Activated T-cell treated with anti-CD3 and anti-CD28 coated beads, Interleukin-2, amount 50 U/mL, for 24 hours (primary cell): ENCODE results near the gene FAM107B.

Experiments used
- DNase-seq: peaks from one replicate; pipeline ENCODE4 v3.0.0-alpha.2; 2020
- H3K27ac Mint-ChIP-seq: 2 replicates; pipeline ENCODE4 v1.8.0; 2020; ENCODE audit warnings: mild to moderate bottlenecking, mixed read lengths
- H3K27me3 Mint-ChIP-seq: 2 replicates; pipeline ENCODE4 v1.8.0; 2020; ENCODE audit warnings: mixed read lengths
- H3K36me3 Mint-ChIP-seq: 2 replicates; pipeline ENCODE4 v1.8.0; 2020; ENCODE audit warnings: low read depth, mixed read lengths
- H3K4me1 Mint-ChIP-seq: 2 replicates; pipeline ENCODE4 v1.8.0; 2020; ENCODE audit warnings: low read depth, mixed read lengths
- H3K4me3 Mint-ChIP-seq: 2 replicates; pipeline ENCODE4 v1.8.0; 2020; ENCODE audit warnings: mild to moderate bottlenecking, moderate library complexity, mixed read lengths
- H3K9me3 Mint-ChIP-seq: 2 replicates; pipeline ENCODE4 v1.8.0; 2020; ENCODE audit warnings: mixed read lengths

Gene FAM107B

GRCh38 chr10:14553448-14553847 lies 221.2 kb downstream of the FAM107B start:
- no peak overlapping the region for H3K4me3 Mint-ChIP-seq
- H3K27ac Mint-ChIP-seq, result peak overlapping the region; percentile 85
- DNase-seq, result no peak
- H3K4me1 Mint-ChIP-seq, result peaks cover 97% of the 10 kb centered on the region
- H3K27me3 Mint-ChIP-seq, result no peaks in the 10 kb centered on the region
- H3K36me3 Mint-ChIP-seq, result peaks cover 81% of the 10 kb centered on the region
- no peaks in the 10 kb centered on the region for H3K9me3 Mint-ChIP-seq

DNA sequence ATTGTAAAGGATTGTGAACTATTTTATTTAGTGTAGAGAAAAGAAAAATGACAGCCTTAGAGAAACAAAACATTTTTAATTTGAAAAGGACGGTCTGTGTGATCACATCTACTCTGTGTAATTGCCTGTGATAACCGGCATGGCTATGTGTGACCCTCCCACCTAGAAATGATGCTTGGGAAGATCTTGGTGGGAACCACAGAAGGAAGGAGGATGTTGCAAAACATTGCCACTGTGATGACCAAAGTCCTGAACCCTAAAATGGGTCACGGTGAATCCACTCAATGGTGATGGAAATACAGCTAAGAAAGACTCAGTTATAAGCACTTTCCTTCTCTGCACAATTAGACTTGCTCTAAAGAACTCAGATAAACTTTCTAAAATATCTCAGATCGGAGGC lies 222.7 kb downstream of the FAM107B start:
- no peaks in the 10 kb centered on the region for H3K9me3 Mint-ChIP-seq
- peak overlapping the region; percentile 79 for H3K27ac Mint-ChIP-seq
- H3K36me3 Mint-ChIP-seq, result peaks cover 85% of the 10 kb centered on the region
- H3K4me1 Mint-ChIP-seq, result peaks cover 95% of the 10 kb centered on the region
- DNase-seq, result no peak
- no peaks in the 10 kb centered on the region for H3K27me3 Mint-ChIP-seq
- H3K4me3 Mint-ChIP-seq, result no peak overlapping the region

DNA sequence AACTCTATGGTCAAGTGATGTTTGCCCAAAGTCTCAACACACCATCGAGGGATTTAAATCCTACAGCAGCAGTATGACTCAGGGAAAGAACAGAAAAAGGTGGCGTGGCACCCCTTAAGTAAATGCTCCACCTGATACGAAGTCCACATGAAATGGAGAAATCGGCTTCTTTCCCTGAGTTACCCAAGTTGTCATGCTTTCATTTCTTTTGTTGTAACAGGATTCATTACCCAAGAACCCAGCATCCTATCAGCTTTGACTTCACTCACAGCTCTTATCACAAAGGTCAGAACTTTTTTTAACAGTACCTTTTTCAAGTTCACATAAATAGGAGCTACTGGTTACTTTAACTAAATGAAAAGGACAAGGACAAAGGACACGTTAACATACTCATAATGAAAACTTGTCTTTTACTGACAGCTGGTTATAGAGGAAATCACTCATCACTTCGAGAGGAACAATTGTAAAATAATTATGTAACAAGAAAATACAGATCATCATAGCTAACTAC lies 224.2 kb downstream of the FAM107B start:
- H3K4me1 Mint-ChIP-seq, result peaks cover 94% of the 10 kb centered on the region
- no peaks in the 10 kb centered on the region for H3K27me3 Mint-ChIP-seq
- H3K4me3 Mint-ChIP-seq, result no peak overlapping the region
- peak overlapping the region; percentile 87 for H3K27ac Mint-ChIP-seq
- no peak for DNase-seq
- H3K9me3 Mint-ChIP-seq, result no peaks in the 10 kb centered on the region
- H3K36me3 Mint-ChIP-seq, result peaks cover 84% of the 10 kb centered on the region

DNA sequence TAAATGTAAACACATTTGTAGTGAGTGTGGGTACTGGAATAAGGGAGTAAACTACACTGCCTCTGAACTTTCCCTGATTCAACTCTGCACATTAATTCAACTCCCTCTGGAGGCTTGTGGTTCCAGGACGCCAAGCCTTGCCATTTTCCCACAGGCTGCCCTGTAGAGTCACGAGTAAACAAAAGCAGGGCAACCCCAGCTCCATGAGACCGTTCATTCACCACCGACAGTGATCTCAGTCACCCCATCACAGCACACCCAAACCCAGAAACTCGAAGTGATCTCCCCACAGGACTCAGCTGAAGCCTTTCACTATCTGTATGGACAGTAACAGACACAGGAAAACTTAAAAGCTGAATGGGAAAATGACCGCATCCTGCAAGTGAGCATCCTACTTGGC lies 225.2 kb downstream of the FAM107B start:
- Mint-ChIP-seq H3K36me3 (peaks cover 82% of the 10 kb centered on the region), H3K4me3 (no peak overlapping the region), H3K27ac (peak overlapping the region; percentile 87), H3K9me3 (no peaks in the 10 kb centered on the region), H3K4me1 (peaks cover 96% of the 10 kb centered on the region), H3K27me3 (no peaks in the 10 kb centered on the region)
- DNase-seq, result no peak

DNA sequence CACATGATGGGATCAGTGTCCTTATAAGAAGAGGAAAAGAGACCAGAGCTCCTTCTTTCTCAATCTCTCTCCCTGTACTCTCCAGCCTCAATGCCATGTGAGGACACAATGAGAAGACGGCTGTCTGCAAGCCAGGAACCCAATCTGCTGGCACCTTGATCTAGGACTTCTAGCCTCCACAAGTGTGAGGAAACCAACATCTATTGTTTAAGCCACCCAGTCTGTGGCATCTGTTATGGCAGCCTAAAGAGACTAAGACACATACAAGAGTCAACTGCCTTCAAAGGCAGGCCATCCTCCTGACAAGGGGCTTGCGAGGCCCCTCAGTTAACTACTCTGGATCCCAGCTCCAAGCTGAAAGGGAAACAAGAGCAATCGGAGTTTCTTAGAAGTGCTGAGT lies 225.7 kb downstream of the FAM107B start:
- no peak overlapping the region for H3K4me3 Mint-ChIP-seq
- peaks cover 96% of the 10 kb centered on the region for H3K4me1 Mint-ChIP-seq
- H3K36me3 Mint-ChIP-seq, result peaks cover 82% of the 10 kb centered on the region
- H3K27ac Mint-ChIP-seq, result peak overlapping the region; percentile 80
- no peaks in the 10 kb centered on the region for H3K27me3 Mint-ChIP-seq
- DNase-seq, result no peak
- H3K9me3 Mint-ChIP-seq, result no peaks in the 10 kb centered on the region

GRCh38 chr10:14548474-14548873 lies 226.2 kb downstream of the FAM107B start:
- Mint-ChIP-seq H3K9me3 (no peaks in the 10 kb centered on the region), H3K27ac (peak overlapping the region; percentile 80)

DNA sequence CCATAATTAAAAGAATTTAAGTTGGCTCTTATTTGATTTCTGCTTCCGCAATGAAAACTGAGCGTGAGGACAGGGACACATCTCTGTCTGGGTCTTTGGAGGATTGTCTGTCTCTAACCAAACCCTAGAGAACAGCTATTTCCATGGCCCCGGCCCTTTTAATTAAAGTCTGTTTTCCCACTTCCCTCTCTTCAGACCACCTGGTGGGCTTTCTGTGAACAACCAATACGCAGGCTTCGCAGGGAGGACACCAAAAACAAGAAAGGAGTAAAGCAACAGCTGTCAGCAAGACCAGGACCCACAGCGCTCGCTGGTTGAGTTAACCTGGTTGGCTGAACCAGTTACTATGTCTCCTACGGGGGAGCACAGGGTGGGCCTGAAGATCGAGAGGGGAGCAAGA lies 226.9 kb downstream of the FAM107B start:
- no peaks in the 10 kb centered on the region for H3K9me3 Mint-ChIP-seq
- no peaks in the 10 kb centered on the region for H3K27me3 Mint-ChIP-seq
- no peak overlapping the region for H3K4me3 Mint-ChIP-seq
- peak overlapping the region; percentile 80 for H3K27ac Mint-ChIP-seq
- peaks cover 96% of the 10 kb centered on the region for H3K4me1 Mint-ChIP-seq
- H3K36me3 Mint-ChIP-seq, result peaks cover 84% of the 10 kb centered on the region
- DNase-seq, result peak; percentile 31

More at GRCh38 chr10:14548474-14548873, 226.2 kb downstream of the FAM107B start:
- peaks cover 96% of the 10 kb centered on the region for H3K4me1 Mint-ChIP-seq
- H3K27me3 Mint-ChIP-seq, result no peaks in the 10 kb centered on the region
- no peak for DNase-seq
- H3K36me3 Mint-ChIP-seq, result peaks cover 84% of the 10 kb centered on the region
- H3K4me3 Mint-ChIP-seq, result no peak overlapping the region

GRCh38 chr10:14545827-14546226 lies 228.9 kb downstream of the FAM107B start:
- peaks cover 85% of the 10 kb centered on the region for H3K36me3 Mint-ChIP-seq
- peaks cover 94% of the 10 kb centered on the region for H3K4me1 Mint-ChIP-seq
- no peaks in the 10 kb centered on the region for H3K9me3 Mint-ChIP-seq
- H3K27me3 Mint-ChIP-seq, result no peaks in the 10 kb centered on the region
- H3K27ac Mint-ChIP-seq, result peak overlapping the region; percentile 70
- no peak for DNase-seq
- no peak overlapping the region for H3K4me3 Mint-ChIP-seq

DNA sequence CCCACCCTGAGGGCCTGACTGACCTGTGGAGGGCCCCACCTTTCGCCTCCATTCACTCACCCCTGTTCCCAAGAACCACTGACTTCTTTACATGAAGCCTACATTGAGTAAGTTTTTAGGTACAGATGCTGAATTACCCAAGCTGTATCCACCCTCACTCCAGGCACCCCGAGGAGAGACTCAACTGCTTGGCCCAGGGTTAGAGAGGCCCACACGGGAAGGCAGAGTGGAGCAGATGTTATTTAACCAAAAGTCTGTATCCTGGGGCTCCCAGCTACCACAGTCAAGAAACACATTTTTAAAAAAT lies 230.8 kb downstream of the FAM107B start:
- Mint-ChIP-seq H3K36me3 (peaks cover 85% of the 10 kb centered on the region), H3K9me3 (no peaks in the 10 kb centered on the region), H3K27me3 (no peaks in the 10 kb centered on the region), H3K27ac (peak overlapping the region; percentile 96), H3K4me1 (peaks cover 94% of the 10 kb centered on the region), H3K4me3 (peak overlapping the region; percentile 69)
- DNase-seq, result no peak

DNA sequence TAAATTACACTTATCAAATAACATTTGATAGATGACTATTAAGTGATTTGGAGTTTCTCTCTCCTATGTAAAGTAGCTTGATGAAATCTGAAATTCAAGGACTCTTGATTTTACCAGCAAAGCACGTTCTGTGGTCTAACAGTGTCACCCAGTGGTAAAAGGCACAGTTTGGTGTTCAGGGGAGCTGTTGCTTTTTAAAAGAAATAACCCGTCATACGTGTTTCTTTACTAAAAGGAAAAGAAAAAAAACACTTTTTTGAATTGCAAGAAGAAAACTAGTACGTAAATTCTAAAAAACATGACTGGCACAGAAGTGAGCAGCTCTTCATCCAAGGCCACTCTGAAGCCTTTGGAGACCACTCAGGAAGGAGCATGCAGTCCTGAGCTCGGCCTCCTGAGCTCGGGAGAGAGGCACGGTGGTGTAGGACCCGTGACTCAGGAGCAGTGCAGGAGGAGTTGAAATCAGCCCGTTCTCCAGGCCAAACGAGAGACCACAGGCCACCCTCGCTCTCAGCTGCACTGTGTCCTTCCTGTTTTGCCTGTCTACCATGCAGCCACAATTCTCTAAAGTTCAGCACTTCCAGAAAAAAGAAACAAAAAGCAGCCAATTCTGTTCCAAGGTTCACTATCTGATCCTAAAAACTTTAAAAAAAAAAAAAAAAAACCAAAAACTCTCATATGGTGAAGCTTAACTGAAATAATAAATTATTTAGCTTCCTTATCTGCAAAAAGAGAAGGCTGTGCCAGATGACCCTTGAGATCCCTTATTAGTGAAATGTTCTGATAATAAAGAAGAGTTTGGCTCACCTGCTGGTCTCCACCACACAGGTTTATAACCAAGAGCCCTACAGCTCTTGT lies 231.4 kb downstream of the FAM107B start:
- DNase-seq, result peak; percentile 61
- no peaks in the 10 kb centered on the region for H3K27me3 Mint-ChIP-seq
- peaks cover 92% of the 10 kb centered on the region for H3K4me1 Mint-ChIP-seq
- H3K4me3 Mint-ChIP-seq, result peak overlapping the region; percentile 69
- H3K36me3 Mint-ChIP-seq, result peaks cover 86% of the 10 kb centered on the region
- H3K27ac Mint-ChIP-seq, result peak overlapping the region; percentile 96
- H3K9me3 Mint-ChIP-seq, result no peaks in the 10 kb centered on the region

- peaks cover 86% of the 10 kb centered on the region for H3K36me3 Mint-ChIP-seq
- no peaks in the 10 kb centered on the region for H3K9me3 Mint-ChIP-seq
- no peak overlapping the region for H3K4me3 Mint-ChIP-seq
- peak overlapping the region; percentile 62 for H3K27ac Mint-ChIP-seq
- DNase-seq, result no peak
- peaks cover 86% of the 10 kb centered on the region for H3K4me1 Mint-ChIP-seq
- H3K27me3 Mint-ChIP-seq, result no peaks in the 10 kb centered on the region
These were observed 233.3 kb downstream of the FAM107B start for GRCh38 chr10:14541379-14541778.

GRCh38 chr10:14540611-14541010 lies 234.1 kb downstream of the FAM107B start:
- DNase-seq, result no peak
- H3K27ac Mint-ChIP-seq, result peak overlapping the region; percentile 62
- peaks cover 83% of the 10 kb centered on the region for H3K36me3 Mint-ChIP-seq
- H3K27me3 Mint-ChIP-seq, result no peaks in the 10 kb centered on the region
- no peaks in the 10 kb centered on the region for H3K9me3 Mint-ChIP-seq
- H3K4me3 Mint-ChIP-seq, result no peak overlapping the region
- peaks cover 86% of the 10 kb centered on the region for H3K4me1 Mint-ChIP-seq

GRCh38 chr10:14540062-14540461 lies 234.6 kb downstream of the FAM107B start:
- Mint-ChIP-seq H3K4me3 (no peak overlapping the region), H3K9me3 (no peaks in the 10 kb centered on the region), H3K4me1 (peaks cover 87% of the 10 kb centered on the region), H3K27ac (peak overlapping the region; percentile 62), H3K27me3 (no peaks in the 10 kb centered on the region), H3K36me3 (peaks cover 83% of the 10 kb centered on the region)
- no peak for DNase-seq

DNA sequence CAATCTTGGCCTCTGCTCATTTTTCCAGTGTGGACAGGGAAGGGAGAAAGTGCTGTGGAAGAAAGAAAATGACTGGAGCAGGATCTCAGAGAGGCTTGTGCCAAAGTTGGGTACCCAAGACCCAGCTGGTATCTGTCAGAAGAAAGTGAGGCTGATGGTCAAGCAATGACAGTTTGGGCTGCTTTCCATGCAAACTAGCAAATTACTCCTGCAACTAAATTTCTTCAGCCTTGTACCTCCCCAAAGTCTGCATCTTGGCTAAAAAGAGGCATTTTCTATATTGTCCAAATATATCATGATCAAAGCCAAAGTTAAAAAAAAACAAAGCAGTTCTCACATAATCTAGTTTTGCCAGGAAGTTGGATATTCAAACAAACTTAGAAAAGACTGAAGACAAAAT lies 235.5 kb downstream of the FAM107B start:
- Mint-ChIP-seq H3K9me3 (no peaks in the 10 kb centered on the region), H3K4me1 (peaks cover 87% of the 10 kb centered on the region), H3K27me3 (no peaks in the 10 kb centered on the region), H3K36me3 (peaks cover 89% of the 10 kb centered on the region), H3K27ac (peak overlapping the region; percentile 62), H3K4me3 (no peak overlapping the region)
- no peak for DNase-seq
